GM19023 (cell line): ENCODE measurements around the gene PDE4D.

ENCODE experiments used
- ATAC-seq: cut with Tn5 transposase; IDR thresholded peaks from one replicate; pipeline ENCODE4 v1.9.1; 2021; ENCODE audit warnings: mild to moderate bottlenecking, moderate library complexity; ENCODE audit not compliant: unreplicated experiment

The PDE4D gene

GRCh38 chr5:59245198-59245597 is 648.3 kb downstream of the PDE4D start:
- ATAC-seq, result no peak

DNA sequence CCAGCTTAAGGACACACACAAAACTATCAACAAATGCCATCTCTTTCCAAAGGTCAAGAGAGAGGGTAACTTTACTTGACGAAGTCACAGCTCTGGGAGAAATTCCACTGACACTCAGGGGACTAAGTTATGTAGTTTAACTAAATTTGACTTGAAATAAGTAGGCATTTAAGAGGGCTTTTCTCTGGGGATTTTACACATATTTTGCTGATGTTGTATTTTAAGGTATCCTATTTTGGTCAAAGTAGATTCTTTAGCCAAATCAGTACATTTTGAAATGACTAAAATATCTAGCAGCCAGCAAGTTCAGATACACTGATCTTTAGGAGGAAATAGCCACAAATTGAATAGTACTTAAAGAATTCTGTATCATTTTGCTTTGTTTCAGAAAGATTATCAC is 652.0 kb downstream of the PDE4D start:
- ATAC-seq, result no peak

DNA sequence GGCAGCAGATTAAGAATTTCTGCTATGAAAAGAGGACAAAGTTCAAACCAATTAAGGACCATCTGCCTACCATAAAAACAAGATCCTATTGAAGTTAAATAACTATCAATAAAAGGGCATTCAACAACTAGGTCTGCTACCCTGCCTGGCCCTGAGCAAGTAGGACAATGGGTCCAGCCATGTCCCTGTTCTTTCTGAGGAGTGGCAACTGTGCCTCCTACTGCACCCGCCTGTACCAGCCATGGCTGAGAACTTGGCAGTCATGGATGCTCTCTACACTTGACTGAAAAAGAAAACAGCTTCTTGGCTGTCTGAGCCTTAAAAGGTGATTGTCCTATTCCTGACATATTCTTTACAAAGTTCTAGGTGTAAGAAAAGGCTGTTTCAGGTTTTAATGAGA is 652.4 kb downstream of the PDE4D start:
- no peak for ATAC-seq

GRCh38 chr5:59238126-59238902 is 655.2 kb downstream of the PDE4D start:
- peak; percentile 82 for ATAC-seq

- no peak for ATAC-seq
Measured at GRCh38 chr5:59236986-59237385, 656.5 kb downstream of the PDE4D start.

GRCh38 chr5:59236448-59236847 is 657.1 kb downstream of the PDE4D start:
- ATAC-seq, result no peak

DNA sequence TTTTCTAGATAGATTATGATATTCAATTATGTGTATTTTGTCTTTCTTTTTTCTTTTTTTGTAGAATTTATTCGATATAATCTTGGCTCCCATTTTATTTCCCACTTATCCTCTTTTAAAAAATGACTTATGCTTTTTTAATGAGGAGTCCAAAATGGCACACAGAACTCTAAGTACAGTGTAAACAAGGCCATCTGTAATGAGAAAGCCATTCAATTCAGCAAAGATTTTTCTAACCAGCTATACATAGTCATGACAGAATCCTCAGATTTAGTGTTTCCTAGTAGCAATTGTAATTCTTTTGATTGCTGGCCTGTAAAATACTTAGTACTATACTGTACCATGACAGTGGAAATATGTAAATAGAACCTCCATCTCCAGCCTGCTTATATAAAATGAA is 659.3 kb downstream of the PDE4D start:
- ATAC-seq, result no peak

- ATAC-seq, result no peak
Measured at GRCh38 chr5:59231221-59231931, 662.1 kb downstream of the PDE4D start.

DNA sequence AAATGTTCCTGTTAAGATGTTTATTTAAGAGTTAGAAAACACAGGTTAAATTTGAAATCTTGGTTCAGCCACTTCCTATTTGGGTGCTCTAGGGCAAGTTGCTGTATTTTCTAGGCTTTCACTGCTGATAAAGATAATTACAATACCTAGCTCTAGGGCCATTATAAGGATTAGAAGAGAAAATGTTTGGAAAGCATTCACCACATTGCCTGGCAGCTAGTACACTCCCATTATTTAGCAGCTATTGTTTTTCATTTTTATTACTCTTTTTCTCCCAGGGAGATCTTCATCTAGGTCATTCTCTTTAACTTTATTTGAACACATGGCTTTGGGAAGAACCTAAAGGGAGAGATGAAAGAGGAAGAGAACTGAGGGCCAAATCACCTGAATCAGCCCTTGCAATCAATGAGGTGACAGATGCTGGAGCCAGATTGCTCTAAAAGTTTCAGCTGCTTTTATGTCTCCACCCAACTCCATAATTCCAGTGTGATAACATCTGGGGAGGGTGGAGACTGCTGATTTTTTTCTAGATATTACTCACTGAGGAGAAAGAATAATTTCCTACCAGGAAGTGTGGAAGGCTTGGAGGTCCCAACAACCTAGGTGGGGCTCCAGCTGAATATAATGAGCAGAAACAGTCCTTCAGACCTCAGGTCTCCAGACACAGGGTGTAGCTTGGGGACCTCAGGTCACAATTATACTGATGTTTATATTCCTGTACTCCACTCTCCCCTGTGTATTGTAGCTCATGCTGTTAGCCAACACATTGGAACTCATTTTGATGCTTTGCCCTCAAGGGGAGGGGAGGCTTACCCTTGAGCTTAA is 670.6 kb downstream of the PDE4D start:
- ATAC-seq, result no peak

- ATAC-seq, result no peak
Measured at GRCh38 chr5:59221769-59222168, 671.8 kb downstream of the PDE4D start.

DNA sequence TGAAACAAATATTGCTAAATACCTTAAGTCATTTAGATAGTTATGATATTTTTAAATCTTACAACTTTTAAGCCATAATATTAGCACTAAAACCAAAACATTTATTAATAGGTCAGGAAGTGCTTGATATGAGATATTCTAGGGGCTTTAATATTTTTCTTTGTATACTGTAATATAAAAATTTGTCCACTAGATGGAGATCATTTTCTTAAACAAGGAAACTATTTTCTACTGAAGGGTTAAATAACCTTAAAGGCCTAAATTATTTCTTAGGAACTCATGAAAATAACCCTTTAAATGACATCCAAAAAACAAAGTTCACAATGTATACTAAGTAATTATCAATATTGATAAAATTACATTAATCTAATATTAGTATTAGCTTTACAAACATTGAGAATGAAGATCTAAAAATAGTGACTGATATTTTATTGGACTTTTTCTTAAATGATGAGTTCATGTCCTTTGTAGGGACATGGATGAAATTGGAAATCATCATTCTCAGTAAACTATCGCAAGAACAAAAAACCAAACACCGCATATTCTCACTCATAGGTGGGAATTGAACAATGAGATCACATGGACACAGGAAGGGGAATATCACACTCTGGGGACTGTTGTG is 675.0 kb downstream of the PDE4D start:
- ATAC-seq, result no peak

GRCh38 chr5:59216841-59217240 is 676.7 kb downstream of the PDE4D start:
- ATAC-seq, result no peak

- ATAC-seq, result no peak
Measured at GRCh38 chr5:59212596-59212995, 680.9 kb downstream of the PDE4D start.

GRCh38 chr5:59209758-59210359 is 683.7 kb downstream of the PDE4D start:
- ATAC-seq, result no peak

GRCh38 chr5:59208474-59208873 is 685.1 kb downstream of the PDE4D start:
- no peak for ATAC-seq

GRCh38 chr5:59207401-59207800 is 686.1 kb downstream of the PDE4D start:
- no peak for ATAC-seq

DNA sequence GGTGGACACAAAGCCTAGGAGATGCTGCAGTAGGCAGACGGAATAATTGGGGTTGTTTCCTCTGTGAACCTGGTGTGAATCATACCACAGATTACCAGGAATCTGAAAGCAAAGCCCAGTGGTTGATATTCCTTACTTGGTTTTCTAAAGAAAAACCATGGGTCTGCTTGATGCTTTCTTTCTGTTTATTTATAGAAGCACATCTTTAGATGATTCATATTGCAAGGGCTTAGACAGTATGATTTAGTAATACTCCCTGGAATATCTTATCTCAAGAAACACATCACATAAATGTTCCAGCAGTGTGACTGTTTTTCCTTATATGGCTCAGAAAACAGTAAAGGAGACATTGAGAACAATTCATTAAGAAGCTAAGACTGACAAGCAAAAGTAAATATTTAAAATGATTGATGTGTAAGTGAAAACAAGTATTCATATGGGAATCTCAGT is 687.4 kb downstream of the PDE4D start:
- no peak for ATAC-seq

DNA sequence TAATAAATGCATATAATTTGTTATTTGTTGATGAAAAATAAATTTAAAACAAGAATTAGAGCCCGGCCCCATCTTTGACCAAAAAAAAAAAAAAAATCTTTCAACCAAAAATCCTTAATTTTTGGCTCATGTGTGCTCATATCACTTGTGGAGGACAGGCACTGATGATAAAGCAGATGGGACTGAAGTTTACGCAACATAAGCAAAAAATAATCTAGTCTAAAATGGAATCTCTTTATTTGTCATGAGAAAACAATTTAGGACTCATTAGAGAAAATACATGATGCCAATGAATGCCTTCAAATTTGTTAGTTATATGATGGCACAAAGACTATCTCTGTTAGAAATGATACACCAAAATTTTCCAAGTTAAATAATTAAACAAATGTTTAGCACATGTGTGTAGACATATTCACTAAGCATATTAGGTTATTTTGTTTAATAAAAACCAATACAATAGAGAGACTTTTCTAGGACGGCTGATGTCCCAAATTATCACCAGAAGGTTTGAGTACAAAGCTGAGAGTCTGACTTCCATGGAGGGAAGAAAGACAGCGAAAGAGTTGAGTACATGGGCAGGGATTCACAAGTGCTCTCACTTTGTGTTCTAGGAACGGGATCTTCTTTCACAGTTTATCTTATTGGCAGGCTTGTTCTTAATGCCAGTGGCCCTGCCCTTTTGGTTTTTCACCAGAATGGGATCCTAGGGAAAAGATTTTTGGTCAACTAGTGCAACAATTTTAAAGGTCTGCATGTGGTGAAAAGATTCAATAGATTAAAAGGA is 689.2 kb downstream of the PDE4D start:
- ATAC-seq, result no peak

- no peak for ATAC-seq
Measured at GRCh38 chr5:59199868-59200267, 693.7 kb downstream of the PDE4D start.

- ATAC-seq, result no peak
Measured at GRCh38 chr5:59198832-59199231, 694.7 kb downstream of the PDE4D start.
